ENCODE measurements around the gene ALLC.
"Not testable (repeated sequence)": the region's sequence is repeated elsewhere in the genome, so short reads cannot be mapped to it uniquely, and the experiment has no call there.

ALLC gene

DNA sequence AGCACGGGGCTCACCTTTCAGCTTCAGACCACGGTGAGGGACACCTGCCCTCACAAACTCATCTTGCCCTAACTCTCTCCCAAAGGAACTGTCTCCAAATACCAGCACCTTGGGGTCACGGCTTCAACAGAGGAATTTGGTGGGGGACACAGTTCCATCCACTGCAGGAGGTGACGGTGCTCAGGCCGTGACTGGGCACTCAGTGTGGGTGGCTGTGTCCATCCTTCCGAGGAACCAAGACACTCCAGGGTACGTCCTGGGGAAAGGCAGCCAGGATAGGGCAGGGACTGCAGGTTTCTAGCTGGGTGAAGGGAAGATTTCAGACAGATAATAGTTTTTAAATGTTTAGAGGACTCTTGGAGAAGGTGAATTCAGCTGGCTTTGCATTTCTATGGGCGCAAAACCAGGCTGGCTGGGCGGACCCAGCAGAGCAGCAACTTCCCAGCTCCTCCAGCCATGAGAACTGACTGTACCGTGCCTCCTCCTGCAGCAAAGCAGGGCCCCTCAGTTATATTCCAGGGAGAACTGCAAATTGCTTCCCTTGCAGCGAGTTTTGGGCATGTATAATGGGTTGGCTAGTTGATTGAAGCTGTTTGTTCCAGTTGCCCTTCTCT is 23.9 kb upstream of the ALLC start:
- H3K4me3 ChIP-seq (ENCODE audit: low read depth, low read length): no peak overlapping the region
- DNase-seq (ENCODE audit: low read depth): no peak
- TF ChIP-seq, protein P1, sequence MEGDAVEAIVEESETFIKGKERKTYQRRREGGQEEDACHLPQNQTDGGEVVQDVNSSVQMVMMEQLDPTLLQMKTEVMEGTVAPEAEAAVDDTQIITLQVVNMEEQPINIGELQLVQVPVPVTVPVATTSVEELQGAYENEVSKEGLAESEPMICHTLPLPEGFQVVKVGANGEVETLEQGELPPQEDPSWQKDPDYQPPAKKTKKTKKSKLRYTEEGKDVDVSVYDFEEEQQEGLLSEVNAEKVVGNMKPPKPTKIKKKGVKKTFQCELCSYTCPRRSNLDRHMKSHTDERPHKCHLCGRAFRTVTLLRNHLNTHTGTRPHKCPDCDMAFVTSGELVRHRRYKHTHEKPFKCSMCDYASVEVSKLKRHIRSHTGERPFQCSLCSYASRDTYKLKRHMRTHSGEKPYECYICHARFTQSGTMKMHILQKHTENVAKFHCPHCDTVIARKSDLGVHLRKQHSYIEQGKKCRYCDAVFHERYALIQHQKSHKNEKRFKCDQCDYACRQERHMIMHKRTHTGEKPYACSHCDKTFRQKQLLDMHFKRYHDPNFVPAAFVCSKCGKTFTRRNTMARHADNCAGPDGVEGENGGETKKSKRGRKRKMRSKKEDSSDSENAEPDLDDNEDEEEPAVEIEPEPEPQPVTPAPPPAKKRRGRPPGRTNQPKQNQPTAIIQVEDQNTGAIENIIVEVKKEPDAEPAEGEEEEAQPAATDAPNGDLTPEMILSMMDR (IDR thresholded peaks at IDR 0.05; ENCODE audit: low read depth, low read length, missing control alignments): no peak

GRCh38 chr2:3634596-3635121 is 23.3 kb upstream of the ALLC start:
- no peak overlapping the region for H3K4me3 ChIP-seq (ENCODE audit: low read depth, low read length)
- DNase-seq (ENCODE audit: low read depth): no peak
- TF ChIP-seq, protein P1 (IDR thresholded peaks at IDR 0.05; ENCODE audit: low read depth, low read length, missing control alignments): no peak

DNA sequence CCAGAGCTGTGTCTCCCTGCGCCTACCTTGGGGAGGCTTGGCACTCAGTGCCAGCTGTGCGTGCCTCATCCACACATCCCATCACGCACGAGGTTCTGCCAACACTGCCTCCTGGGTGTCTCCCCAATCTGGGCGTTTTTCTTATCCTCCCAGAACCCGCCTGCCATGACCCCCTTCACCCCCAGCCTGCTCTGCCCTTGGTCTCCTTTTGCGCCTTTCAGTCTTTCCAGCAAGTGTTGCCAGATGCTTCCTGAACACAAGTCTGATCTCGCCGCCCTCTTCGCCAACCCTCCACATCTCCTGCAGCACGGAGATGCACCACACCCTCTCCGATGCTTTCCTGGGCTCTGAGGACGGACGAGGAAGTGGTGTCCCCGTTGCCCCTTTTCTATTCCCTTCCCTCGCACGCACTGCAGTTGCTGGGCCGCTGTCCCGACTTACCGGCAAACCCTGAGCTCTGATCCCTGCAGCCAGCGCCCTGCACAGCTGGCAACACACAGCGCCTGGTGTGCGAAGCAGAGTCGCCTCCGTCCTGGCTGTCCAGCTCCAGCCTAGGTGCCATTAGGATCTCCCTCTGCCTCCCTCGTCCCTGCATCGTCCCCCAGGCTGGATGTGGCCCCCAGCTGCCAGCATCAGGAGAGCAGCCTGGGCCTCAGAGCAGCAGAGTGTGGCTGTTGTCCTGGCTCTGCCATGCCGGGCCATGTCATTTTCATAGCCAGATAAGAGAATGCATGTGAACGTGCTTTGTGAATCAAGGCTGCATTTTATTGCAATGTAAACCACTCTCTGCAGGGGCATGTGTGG is 22.6 kb upstream of the ALLC start:
- no peak overlapping the region for H3K4me3 ChIP-seq (ENCODE audit: low read depth, low read length)
- no peak for DNase-seq (ENCODE audit: low read depth)
- TF ChIP-seq, protein P1 (IDR thresholded peaks at IDR 0.05; ENCODE audit: low read depth, low read length, missing control alignments): no peak

DNA sequence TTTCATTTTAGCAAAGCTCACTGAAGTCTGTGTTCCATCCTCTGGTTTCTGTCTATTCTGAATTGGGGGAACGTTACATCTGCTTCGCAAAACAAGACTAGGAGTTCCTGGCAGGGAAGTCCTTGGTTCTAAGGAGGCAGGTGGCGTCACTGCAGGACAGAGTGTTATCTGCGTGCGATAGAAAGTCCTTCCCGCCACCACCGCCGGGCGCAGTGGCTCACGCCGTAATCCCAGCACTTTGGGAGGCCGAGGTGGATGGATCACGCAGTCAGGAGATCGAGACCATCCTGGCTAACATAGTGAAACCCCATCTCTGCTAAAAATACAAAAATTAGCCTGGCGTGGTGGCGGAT is 22.0 kb upstream of the ALLC start:
- H3K4me3 ChIP-seq (ENCODE audit: low read depth, low read length); DNase-seq (ENCODE audit: low read depth): not testable (repeated sequence)

DNA sequence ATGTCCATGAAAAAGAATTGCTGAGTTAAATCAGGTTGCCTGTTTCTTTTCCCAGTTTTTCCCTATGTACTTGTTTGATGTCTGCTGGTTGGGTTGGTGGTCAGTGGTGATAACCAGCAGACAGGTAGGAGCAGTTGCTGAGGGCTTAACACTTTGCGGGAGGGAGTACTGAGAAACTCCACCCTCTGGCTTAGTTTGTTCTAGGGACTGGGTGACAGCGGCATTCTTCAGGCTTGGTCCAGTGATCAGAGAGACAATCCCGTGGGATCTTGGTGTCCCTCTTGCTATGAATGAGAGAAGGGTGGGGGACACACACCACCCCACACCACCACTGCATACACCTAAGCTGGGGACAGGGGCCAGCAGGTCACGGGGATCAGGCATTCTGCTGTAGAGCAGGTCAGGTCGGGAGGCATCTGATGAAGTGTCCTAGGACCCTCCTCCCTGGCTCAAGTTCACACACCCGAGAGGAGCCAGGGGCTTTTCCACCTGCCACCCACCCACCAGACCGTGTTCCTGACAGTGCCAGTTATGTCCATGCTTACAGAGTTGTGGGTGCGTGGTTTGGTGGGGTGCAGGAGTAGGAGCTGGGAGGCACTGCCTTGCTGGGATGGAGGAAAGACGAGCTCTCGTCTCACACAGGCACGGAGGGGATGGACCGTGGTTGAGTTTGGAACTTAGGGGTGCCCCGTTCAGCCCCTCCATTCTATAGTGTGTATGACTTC is 21.3 kb upstream of the ALLC start:
- H3K4me3 ChIP-seq (ENCODE audit: low read depth, low read length): no peak overlapping the region
- TF ChIP-seq, protein P1 (IDR thresholded peaks at IDR 0.05; ENCODE audit: low read depth, low read length, missing control alignments): no peak
- DNase-seq (ENCODE audit: low read depth): no peak

GRCh38 chr2:3637311-3637675 is 20.7 kb upstream of the ALLC start:
- no peak overlapping the region for H3K4me3 ChIP-seq (ENCODE audit: low read depth, low read length)
- DNase-seq (ENCODE audit: low read depth): no peak
- TF ChIP-seq, protein P1 (IDR thresholded peaks at IDR 0.05; ENCODE audit: low read depth, low read length, missing control alignments): no peak

- no peak for DNase-seq (ENCODE audit: low read depth)
- TF ChIP-seq, protein P1 (IDR thresholded peaks at IDR 0.05; ENCODE audit: low read depth, low read length, missing control alignments): no peak
- no peak overlapping the region for H3K4me3 ChIP-seq (ENCODE audit: low read depth, low read length)
These were observed 20.1 kb upstream of the ALLC start for GRCh38 chr2:3637692-3638455.
